ENCODE measurements around the gene HECTD2. TPM values are rescaled to one million over a fixed set of nuclear protein-coding genes. Genes with fewer than 3 reads are reported as not detected.

HECTD2 gene
- polyA plus RNA-seq, 1 donor from 2014 or later, result 87.6 TPM

- H3K36me3 ChIP-seq (ENCODE audit: insufficient read depth, low read length), result no peaks in the 10 kb centered on the region
- no peaks in the 10 kb centered on the region for H3K9me3 ChIP-seq (ENCODE audit: low read length)
- peak overlapping the region; percentile 76 for H3K4me2 ChIP-seq (ENCODE audit: low read length)
- peaks cover 34% of the 10 kb centered on the region for H3K79me2 ChIP-seq (replicated peaks; ENCODE audit: insufficient read depth, low read length)
- H3K4me3 ChIP-seq (ENCODE audit: low read length), result peak overlapping the region; percentile 87
- TF ChIP-seq MXI1 (conservative IDR thresholded peaks at IDR 0.05; ENCODE audit: poor library complexity, severe bottlenecking) (no peak), EP300 (conservative IDR thresholded peaks at IDR 0.05; ENCODE audit: poor library complexity, severe bottlenecking) (no peak), EZH2 (IDR thresholded peaks at IDR 0.05; ENCODE audit: borderline replicate concordance, insufficient read depth, low read length, poor library complexity, severe bottlenecking) (no peak), SMC3 (conservative IDR thresholded peaks at IDR 0.05; ENCODE audit: poor library complexity) (no peak), POLR2AphosphoS5 (IDR thresholded peaks at IDR 0.05) (no peak), RAD21 (conservative IDR thresholded peaks at IDR 0.05) (no peak), TAF1 (IDR thresholded peaks at IDR 0.05; ENCODE audit: low read depth) (no peak)
- TF ChIP-seq, protein P1, sequence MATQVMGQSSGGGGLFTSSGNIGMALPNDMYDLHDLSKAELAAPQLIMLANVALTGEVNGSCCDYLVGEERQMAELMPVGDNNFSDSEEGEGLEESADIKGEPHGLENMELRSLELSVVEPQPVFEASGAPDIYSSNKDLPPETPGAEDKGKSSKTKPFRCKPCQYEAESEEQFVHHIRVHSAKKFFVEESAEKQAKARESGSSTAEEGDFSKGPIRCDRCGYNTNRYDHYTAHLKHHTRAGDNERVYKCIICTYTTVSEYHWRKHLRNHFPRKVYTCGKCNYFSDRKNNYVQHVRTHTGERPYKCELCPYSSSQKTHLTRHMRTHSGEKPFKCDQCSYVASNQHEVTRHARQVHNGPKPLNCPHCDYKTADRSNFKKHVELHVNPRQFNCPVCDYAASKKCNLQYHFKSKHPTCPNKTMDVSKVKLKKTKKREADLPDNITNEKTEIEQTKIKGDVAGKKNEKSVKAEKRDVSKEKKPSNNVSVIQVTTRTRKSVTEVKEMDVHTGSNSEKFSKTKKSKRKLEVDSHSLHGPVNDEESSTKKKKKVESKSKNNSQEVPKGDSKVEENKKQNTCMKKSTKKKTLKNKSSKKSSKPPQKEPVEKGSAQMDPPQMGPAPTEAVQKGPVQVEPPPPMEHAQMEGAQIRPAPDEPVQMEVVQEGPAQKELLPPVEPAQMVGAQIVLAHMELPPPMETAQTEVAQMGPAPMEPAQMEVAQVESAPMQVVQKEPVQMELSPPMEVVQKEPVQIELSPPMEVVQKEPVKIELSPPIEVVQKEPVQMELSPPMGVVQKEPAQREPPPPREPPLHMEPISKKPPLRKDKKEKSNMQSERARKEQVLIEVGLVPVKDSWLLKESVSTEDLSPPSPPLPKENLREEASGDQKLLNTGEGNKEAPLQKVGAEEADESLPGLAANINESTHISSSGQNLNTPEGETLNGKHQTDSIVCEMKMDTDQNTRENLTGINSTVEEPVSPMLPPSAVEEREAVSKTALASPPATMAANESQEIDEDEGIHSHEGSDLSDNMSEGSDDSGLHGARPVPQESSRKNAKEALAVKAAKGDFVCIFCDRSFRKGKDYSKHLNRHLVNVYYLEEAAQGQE (IDR thresholded peaks at IDR 0.05; ENCODE audit: borderline replicate concordance), result no peak
- TF ChIP-seq, protein P2, sequence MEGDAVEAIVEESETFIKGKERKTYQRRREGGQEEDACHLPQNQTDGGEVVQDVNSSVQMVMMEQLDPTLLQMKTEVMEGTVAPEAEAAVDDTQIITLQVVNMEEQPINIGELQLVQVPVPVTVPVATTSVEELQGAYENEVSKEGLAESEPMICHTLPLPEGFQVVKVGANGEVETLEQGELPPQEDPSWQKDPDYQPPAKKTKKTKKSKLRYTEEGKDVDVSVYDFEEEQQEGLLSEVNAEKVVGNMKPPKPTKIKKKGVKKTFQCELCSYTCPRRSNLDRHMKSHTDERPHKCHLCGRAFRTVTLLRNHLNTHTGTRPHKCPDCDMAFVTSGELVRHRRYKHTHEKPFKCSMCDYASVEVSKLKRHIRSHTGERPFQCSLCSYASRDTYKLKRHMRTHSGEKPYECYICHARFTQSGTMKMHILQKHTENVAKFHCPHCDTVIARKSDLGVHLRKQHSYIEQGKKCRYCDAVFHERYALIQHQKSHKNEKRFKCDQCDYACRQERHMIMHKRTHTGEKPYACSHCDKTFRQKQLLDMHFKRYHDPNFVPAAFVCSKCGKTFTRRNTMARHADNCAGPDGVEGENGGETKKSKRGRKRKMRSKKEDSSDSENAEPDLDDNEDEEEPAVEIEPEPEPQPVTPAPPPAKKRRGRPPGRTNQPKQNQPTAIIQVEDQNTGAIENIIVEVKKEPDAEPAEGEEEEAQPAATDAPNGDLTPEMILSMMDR (IDR thresholded peaks at IDR 0.05; ENCODE audit: poor library complexity, severe bottlenecking), result no peak
- no peak overlapping the region for H2AFZ ChIP-seq (ENCODE audit: low read depth, low read length)
- peak overlapping the region; percentile 77 for H3K9ac ChIP-seq (ENCODE audit: low read length)
- H3K27ac ChIP-seq (ENCODE audit: low read length), result no peak overlapping the region
- H4K20me1 ChIP-seq (ENCODE audit: insufficient read depth), result no peaks in the 10 kb centered on the region
- no peaks in the 10 kb centered on the region for H3K9me2 ChIP-seq (ENCODE audit: insufficient read depth, low read length)
- H3F3A ChIP-seq (ENCODE audit: insufficient read depth, low read length, poor library complexity, severe bottlenecking), result peaks cover 11% of the 10 kb centered on the region
- no peaks in the 10 kb centered on the region for H3K27me3 ChIP-seq (ENCODE audit: insufficient read depth, low read depth, low read length)
Observed at GRCh38 chr10:91411621-91412020, 1.5 kb downstream of the HECTD2 start.

- Histone ChIP-seq H3K9ac (ENCODE audit: low read length) (no peak overlapping the region), H3K9me2 (ENCODE audit: insufficient read depth, low read length) (no peaks in the 10 kb centered on the region), H3K36me3 (ENCODE audit: insufficient read depth, low read length) (no peaks in the 10 kb centered on the region), H3K9me3 (ENCODE audit: low read length) (no peaks in the 10 kb centered on the region), H4K20me1 (ENCODE audit: insufficient read depth) (no peaks in the 10 kb centered on the region), H3K79me2 (replicated peaks; ENCODE audit: insufficient read depth, low read length) (peaks cover 34% of the 10 kb centered on the region), H3K27me3 (ENCODE audit: insufficient read depth, low read depth, low read length) (no peaks in the 10 kb centered on the region), H3K27ac (ENCODE audit: low read length) (no peak overlapping the region), H3F3A (ENCODE audit: insufficient read depth, low read length, poor library complexity, severe bottlenecking) (peaks cover 11% of the 10 kb centered on the region), H2AFZ (ENCODE audit: low read depth, low read length) (no peak overlapping the region), H3K4me3 (ENCODE audit: low read length) (peak overlapping the region; percentile 87), H3K4me2 (ENCODE audit: low read length) (peak overlapping the region; percentile 76)
- TF ChIP-seq MXI1 (conservative IDR thresholded peaks at IDR 0.05; ENCODE audit: poor library complexity, severe bottlenecking) (no peak), RAD21 (conservative IDR thresholded peaks at IDR 0.05) (no peak), TAF1 (IDR thresholded peaks at IDR 0.05; ENCODE audit: low read depth) (no peak), EP300 (conservative IDR thresholded peaks at IDR 0.05; ENCODE audit: poor library complexity, severe bottlenecking) (no peak), SMC3 (conservative IDR thresholded peaks at IDR 0.05; ENCODE audit: poor library complexity) (no peak), POLR2AphosphoS5 (IDR thresholded peaks at IDR 0.05) (no peak), EZH2 (IDR thresholded peaks at IDR 0.05; ENCODE audit: borderline replicate concordance, insufficient read depth, low read length, poor library complexity, severe bottlenecking) (no peak)
- TF ChIP-seq, protein P1 (IDR thresholded peaks at IDR 0.05; ENCODE audit: borderline replicate concordance), result no peak
- TF ChIP-seq, protein P2 (IDR thresholded peaks at IDR 0.05; ENCODE audit: poor library complexity, severe bottlenecking), result no peak
Observed at GRCh38 chr10:91412354-91413087, 2.4 kb downstream of the HECTD2 start.
